ENCODE measurements around the gene R3HDM1. TPM values are rescaled to one million over a fixed set of nuclear protein-coding genes. Genes with fewer than 3 reads are reported as not detected.
"Not testable (repeated sequence)": the region's sequence is repeated elsewhere in the genome, so short reads cannot be mapped to it uniquely, and the experiment has no call there.

The R3HDM1 gene
- total RNA-seq, 1 donor from 2014 or later: 32.1 TPM

DNA sequence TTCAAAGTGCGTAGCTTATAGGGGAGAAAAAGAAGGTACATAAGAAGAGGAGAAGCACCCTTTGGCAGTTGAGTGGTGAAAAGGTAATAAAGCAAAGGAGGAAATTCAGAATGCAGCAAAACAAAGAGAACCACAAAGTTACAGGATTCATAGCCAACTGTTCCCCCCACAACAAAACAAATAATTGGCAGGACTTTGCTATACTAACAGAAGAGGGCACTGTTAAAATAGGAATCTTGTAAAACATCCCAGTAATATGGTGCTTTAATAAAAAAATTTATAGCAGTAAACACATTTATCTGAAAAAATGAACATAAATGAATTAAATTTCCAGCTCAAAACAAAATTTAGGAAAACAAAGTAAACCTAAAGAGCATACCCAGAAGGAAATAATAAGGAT is 42.3 kb downstream of the R3HDM1 start:
- DNase-seq (ENCODE audit: low spot score): no peak

DNA sequence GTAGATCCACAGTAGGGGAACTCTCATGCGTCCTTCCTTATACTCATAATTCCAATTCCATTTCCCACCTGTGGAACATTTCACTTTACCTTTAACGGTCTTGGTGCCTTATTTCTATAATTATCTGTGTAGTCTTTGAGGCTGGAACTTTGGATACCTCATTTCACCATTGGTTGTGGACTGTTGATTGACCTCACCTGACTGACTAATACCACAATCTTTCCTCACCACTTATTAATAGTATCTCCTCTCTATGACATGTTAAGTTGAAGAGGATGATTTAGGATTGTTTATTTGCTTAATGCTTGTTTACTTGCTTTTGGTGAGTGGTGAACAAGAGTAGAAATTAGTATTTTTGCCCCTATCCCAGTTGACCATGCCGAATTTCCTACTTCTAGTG is 50.0 kb downstream of the R3HDM1 start:
- no peak for DNase-seq (ENCODE audit: low spot score)

- DNase-seq (ENCODE audit: low spot score): no peak
Observed at GRCh38 chr2:135582383-135582782, 51.1 kb downstream of the R3HDM1 start.

GRCh38 chr2:135585586-135585985 is 54.3 kb downstream of the R3HDM1 start:
- DNase-seq (ENCODE audit: low spot score): no peak

DNA sequence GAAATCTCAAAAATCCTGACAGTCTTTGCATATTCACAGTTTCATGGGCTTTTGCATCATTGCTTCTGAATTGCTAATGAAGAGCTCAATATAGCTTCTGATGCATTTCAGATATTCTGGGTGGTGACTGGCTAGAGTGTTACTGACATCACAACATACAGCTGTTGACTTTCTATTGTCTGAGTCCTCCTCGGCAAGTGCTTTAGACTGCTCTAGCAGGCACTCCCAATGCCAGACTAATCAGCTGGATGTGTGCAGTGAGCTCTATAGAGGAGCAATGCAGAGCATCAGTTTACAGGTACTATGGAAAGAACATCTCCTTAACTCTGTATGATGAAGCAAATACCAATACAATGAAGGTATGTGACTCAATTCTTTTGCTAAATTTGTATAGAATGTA is 54.9 kb downstream of the R3HDM1 start:
- no peak for DNase-seq (ENCODE audit: low spot score)

- DNase-seq (ENCODE audit: low spot score): no peak
Observed at GRCh38 chr2:135587958-135588357, 56.7 kb downstream of the R3HDM1 start.

GRCh38 chr2:135590619-135591260 is 59.5 kb downstream of the R3HDM1 start:
- no peak for DNase-seq (ENCODE audit: low spot score)

GRCh38 chr2:135600915-135601314 is 69.6 kb downstream of the R3HDM1 start:
- no peak for DNase-seq (ENCODE audit: low spot score)

- no peak for DNase-seq (ENCODE audit: low spot score)
Observed at GRCh38 chr2:135603543-135603942, 72.3 kb downstream of the R3HDM1 start.

DNA sequence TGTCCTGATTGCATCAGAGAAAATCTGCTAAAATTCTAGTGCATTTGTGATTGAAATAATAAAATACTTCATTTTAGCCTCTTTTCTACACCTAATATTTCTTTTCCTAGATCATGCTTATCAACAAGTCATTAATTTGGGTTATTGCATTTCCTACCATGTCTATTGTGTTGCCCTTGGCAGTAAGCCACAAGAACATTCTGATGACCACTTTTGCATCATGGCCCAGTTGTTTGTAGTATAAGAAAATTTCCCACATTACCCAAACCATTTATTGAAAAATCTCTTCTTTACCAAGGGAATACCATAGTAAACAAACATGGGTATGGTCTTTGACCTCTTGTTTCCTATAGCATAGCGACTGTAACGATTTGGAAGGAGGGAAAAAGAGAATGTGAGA is 76.3 kb downstream of the R3HDM1 start:
- no peak for DNase-seq (ENCODE audit: low spot score)

DNA sequence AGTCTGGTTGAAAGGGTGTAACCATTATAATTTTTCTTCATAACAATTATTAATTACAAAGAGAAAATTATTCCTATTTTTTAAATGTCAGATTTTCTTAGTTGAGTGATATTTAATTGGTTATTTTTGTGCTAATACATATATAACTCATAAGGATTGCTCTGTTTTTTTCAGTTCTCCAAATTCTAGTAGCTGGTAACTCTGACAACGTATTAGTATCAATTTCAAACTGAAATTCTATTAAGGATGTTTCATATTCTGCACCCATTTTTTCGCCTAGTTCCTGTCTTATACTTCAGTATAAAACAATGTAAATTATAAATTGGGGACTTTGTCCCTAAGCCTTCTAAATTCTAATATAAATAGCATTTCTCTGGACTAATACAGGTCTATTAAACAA is 81.0 kb downstream of the R3HDM1 start:
- no peak for DNase-seq (ENCODE audit: low spot score)

DNA sequence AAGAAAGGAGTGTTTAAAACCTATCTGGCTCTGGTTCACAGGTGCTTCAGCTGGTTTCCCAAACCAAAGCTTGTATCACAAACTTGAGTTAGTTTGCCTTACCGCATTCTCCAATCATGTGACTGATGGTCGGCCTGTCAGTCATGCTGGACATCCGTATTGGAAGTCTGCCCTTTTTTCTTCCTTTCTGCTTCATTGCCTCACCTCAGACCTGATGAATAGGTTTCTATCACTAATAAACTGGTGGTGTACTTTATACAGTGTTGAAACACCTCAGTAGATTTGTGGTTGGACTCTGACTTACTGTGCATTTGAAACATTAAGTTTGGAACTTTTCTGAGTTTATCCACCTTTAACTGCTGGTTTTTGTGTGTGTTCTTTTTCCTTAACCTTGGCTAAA is 84.1 kb downstream of the R3HDM1 start:
- DNase-seq (ENCODE audit: low spot score): no peak

GRCh38 chr2:135617501-135618015 is 86.3 kb downstream of the R3HDM1 start:
- DNase-seq (ENCODE audit: low spot score): no peak

DNA sequence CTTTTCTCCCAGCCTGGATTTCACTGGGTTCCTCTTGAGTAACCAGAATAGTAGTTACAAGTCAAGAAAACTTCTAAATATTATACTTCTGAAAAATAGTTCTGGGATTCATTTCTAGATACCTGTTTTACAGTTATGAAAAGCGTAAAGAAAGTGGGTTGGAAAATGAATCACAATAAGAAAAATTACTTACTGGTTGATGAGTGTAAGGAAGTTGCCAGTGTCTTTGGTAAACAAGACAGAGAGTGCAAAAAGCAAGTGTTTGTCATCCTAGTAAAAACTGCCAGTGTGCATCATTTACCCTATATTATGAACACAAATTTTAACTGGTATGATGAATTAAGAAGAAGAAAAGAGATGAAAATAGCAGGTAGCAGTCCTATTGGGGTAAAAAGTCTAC is 88.9 kb downstream of the R3HDM1 start:
- DNase-seq (ENCODE audit: low spot score): no peak

GRCh38 chr2:135629520-135629919 is 98.2 kb downstream of the R3HDM1 start:
- DNase-seq (ENCODE audit: low spot score): no peak

GRCh38 chr2:135630034-135630433 is 98.8 kb downstream of the R3HDM1 start:
- DNase-seq (ENCODE audit: low spot score): not testable (repeated sequence)

GRCh38 chr2:135630488-135630887 is 99.2 kb downstream of the R3HDM1 start:
- DNase-seq (ENCODE audit: low spot score): no peak

- DNase-seq (ENCODE audit: low spot score): no peak
Observed at GRCh38 chr2:135633582-135633981, 102.3 kb downstream of the R3HDM1 start.

DNA sequence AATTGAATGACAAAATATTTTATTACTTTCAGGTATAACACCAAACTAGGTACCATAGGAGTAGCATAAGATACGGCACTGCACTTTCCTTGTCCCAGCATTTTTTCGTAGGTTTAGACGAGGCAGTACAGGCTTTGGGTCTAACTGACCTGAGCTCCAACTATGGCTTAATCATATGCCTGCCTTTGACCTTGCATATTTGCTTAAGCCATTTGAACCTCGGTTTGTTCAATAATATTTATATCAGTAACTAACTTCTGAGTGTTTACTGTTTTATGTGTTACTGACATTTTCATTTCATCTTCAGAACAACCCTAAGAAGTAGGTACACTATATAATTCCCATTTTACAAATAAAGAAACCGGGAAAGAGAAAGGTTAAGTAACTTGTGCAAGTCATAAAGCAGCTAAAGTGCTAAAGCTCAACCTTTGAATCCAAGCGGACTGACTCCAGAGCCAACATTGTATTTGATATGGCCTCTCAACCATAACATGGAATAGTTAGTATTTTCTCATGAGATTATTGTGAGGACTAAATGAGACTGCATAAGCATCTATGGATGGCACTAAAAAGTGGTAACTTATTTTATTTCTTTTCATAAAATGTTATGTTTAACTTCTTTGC is 104.0 kb downstream of the R3HDM1 start:
- DNase-seq (ENCODE audit: low spot score): no peak

GRCh38 chr2:135636982-135637381 is 105.7 kb downstream of the R3HDM1 start:
- DNase-seq (ENCODE audit: low spot score): no peak

DNA sequence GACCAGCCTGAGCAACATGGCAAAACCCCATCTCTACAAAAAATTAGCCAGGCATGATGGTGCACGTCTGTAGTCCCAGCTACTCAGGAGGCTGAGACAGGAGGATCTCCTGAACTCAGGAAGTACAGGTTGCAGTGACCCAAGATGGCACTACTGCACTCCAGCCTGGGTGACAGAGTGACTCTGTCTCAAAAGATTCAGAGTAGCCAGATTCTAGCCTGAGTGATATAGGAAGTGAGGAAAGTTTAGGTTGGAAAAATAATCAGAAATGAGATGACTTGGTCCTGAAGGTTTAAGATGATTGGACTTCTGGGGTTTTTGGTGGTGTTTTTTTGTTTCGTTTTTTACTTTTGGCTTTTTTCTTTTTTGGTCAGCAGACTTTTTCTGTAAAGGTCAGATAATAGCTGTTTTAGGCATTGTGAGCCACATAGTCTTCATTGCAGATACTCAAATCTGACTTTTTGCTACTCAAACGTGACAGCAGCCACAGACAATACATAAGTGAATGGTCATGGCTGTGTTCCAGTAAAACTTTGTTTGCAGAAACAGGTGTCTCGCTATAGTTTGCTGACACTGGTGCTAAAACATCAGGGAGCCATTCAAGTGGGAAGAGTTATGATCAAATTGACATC is 106.3 kb downstream of the R3HDM1 start:
- DNase-seq (ENCODE audit: low spot score): no peak

GRCh38 chr2:135638825-135639224 is 107.5 kb downstream of the R3HDM1 start:
- DNase-seq (ENCODE audit: low spot score): no peak
